ENCODE measurements around the gene AGPAT1.
"Not testable (repeated sequence)": the region's sequence is repeated elsewhere in the genome, so short reads cannot be mapped to it uniquely, and the experiment has no call there.

Gene AGPAT1

GRCh38 chr6:32175711-32176475 lies at the start of gene AGPAT1:
TSS of gene AGPAT1 (minus strand) at chr6:32176084. CDS start at chr6:32171496, 4,588 bp downstream.
- FAIRE-seq (no peak), DNase-seq (ENCODE audit: insufficient read length, low spot score) (peak; percentile 97)
- peak; percentile 57; the same call in 1 of the 2 replicates for TF ChIP-seq POLR2A (IDR thresholded peaks at IDR 0.05; ENCODE audit: low read depth, low read length)

GRCh38 chr6:32224696-32225095 lies 48.8 kb upstream of the AGPAT1 start:
- no peak for DNase-seq (ENCODE audit: insufficient read length, low spot score)
- TF ChIP-seq POLR2A (IDR thresholded peaks at IDR 0.05; ENCODE audit: low read depth, low read length), result no peak
- FAIRE-seq, result no peak

- TF ChIP-seq POLR2A (IDR thresholded peaks at IDR 0.05; ENCODE audit: low read depth, low read length), result no peak
- FAIRE-seq, result no peak
- DNase-seq (ENCODE audit: insufficient read length, low spot score), result no peak
Measured at GRCh38 chr6:32223258-32224235, 47.7 kb upstream of the AGPAT1 start, which contains the start of gene NOTCH4. TSS of gene NOTCH4 (minus strand) at chr6:32224067. CDS start at chr6:32223928, 139 bp downstream.

GRCh38 chr6:32222333-32223230 lies 46.7 kb upstream of the AGPAT1 start:
- no peak for DNase-seq (ENCODE audit: insufficient read length, low spot score)
- FAIRE-seq, result no peak

GRCh38 chr6:32220021-32220420 lies 44.1 kb upstream of the AGPAT1 start:
- no peak for FAIRE-seq

More at GRCh38 chr6:32222333-32223230, 46.7 kb upstream of the AGPAT1 start:
- no peak for TF ChIP-seq POLR2A (IDR thresholded peaks at IDR 0.05; ENCODE audit: low read depth, low read length)

GRCh38 chr6:32218167-32218566 lies 42.3 kb upstream of the AGPAT1 start:
- TF ChIP-seq POLR2A (IDR thresholded peaks at IDR 0.05; ENCODE audit: low read depth, low read length), result no peak
- FAIRE-seq (no peak), DNase-seq (ENCODE audit: insufficient read length, low spot score) (no peak)

More at GRCh38 chr6:32220021-32220420, 44.1 kb upstream of the AGPAT1 start:
- no peak for TF ChIP-seq POLR2A (IDR thresholded peaks at IDR 0.05; ENCODE audit: low read depth, low read length)
- no peak for DNase-seq (ENCODE audit: insufficient read length, low spot score)

GRCh38 chr6:32216998-32217397 lies 41.1 kb upstream of the AGPAT1 start:
- TF ChIP-seq POLR2A (IDR thresholded peaks at IDR 0.05; ENCODE audit: low read depth, low read length), result no peak
- DNase-seq (ENCODE audit: insufficient read length, low spot score) (no peak), FAIRE-seq (no peak)

- TF ChIP-seq POLR2A (IDR thresholded peaks at IDR 0.05; ENCODE audit: low read depth, low read length), result no peak
- FAIRE-seq (no peak), DNase-seq (ENCODE audit: insufficient read length, low spot score) (no peak)
Measured at GRCh38 chr6:32216285-32216684, 40.4 kb upstream of the AGPAT1 start.

- FAIRE-seq (no peak), DNase-seq (ENCODE audit: insufficient read length, low spot score) (no peak)
- no peak for TF ChIP-seq POLR2A (IDR thresholded peaks at IDR 0.05; ENCODE audit: low read depth, low read length)
Measured at GRCh38 chr6:32215617-32216016, 39.7 kb upstream of the AGPAT1 start.

GRCh38 chr6:32214126-32214525 lies 38.2 kb upstream of the AGPAT1 start:
- DNase-seq (ENCODE audit: insufficient read length, low spot score), result no peak
- no peak for FAIRE-seq
- no peak for TF ChIP-seq POLR2A (IDR thresholded peaks at IDR 0.05; ENCODE audit: low read depth, low read length)

GRCh38 chr6:32213649-32214048 lies 37.8 kb upstream of the AGPAT1 start:
- no peak for FAIRE-seq

GRCh38 chr6:32212076-32212760 lies 36.3 kb upstream of the AGPAT1 start:
- FAIRE-seq (no peak), DNase-seq (ENCODE audit: insufficient read length, low spot score) (no peak)
- TF ChIP-seq POLR2A (IDR thresholded peaks at IDR 0.05; ENCODE audit: low read depth, low read length), result no peak

More at GRCh38 chr6:32213649-32214048, 37.8 kb upstream of the AGPAT1 start:
- TF ChIP-seq POLR2A (IDR thresholded peaks at IDR 0.05; ENCODE audit: low read depth, low read length), result no peak
- DNase-seq (ENCODE audit: insufficient read length, low spot score), result no peak

- not testable (repeated sequence) for FAIRE-seq; DNase-seq (ENCODE audit: insufficient read length, low spot score)
Measured at GRCh38 chr6:32211432-32211831, 35.5 kb upstream of the AGPAT1 start.

Measured in H54 (cell line).